WI38 (cell line): ENCODE data around the gene PKP2.

ENCODE experiments used
- H3K4me3 ChIP-seq: 2 replicates; pipeline ENCODE4 v1.5.1; 2011; ENCODE audit warnings: low read depth, mild to moderate bottlenecking, control low read depth, low read length
- CTCF ChIP-seq: IDR thresholded peaks from 2 replicates; pipeline ENCODE4 v1.5.1; 2012; ENCODE audit warnings: low read depth, mild to moderate bottlenecking, control low read depth, low read length

The PKP2 gene

DNA sequence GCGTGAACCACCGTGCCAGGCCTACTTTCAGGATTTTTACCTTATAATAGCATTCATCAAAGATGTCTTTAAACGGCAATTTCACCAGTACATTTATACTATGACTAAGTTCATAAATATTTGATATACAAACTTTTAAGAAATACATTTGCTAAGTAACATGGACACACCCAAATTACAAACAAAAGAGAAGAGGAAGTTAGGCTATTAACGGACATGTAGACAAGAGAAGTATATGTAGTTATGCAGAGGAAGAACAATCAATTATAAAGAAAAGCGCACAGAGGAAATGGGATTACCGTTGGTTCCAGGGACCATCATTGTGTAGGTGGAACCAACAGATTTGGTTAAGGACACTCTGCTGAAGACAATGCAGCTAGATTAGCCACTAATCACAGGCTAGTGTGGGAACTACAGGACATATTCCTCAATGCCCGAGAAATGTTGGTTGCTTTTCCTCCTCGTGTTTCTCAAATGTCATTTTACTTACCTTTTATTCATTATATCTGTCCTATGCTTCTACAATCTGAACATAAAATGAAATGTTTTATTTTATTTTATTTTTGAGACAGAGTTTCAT, 24.0 kb upstream of the PKP2 start:
- no peak for TF ChIP-seq CTCF
- H3K4me3 ChIP-seq: no peak overlapping the region

DNA sequence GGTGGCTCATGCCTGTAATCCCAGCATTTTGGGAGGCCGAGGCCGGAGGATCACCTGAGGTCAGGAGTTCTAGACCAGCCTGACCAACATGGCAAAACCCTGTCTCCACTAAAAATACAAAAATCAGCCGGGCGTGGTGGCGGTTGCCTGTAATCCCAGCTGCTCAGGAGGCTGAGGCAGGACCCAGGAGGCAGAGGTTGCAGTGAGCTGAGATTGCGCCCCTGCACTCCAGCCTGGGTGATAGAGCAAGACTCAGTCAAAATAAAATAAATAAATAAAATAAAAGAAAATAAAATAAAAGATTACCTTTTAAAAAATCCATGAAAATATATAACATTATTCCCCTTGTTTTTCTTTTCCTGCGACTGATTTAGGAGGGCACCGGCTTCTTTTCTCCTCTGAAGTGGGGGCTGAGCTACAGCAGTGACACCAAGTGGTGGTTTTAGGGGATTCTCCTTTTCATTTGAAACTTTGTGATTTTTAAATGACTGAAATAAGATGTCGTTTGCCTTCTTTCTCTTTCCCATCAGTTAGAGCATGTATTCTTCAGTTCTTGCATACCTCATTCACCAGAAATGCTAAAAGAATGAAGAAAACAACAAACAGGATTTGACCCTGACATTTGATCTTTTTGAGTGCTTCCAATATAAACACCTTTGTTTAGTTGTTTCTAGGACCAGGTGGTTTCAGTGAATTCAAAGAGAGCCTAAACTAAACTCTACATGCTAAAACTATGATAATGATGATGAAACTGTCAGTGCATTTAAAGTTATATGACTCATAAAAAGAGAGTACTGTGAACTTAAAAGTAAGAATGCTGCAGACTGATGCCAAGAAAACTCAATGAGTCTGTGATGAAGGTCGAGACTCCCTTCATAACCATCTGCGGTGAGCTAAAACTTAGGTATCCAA, 22.6 kb upstream of the PKP2 start:
- no peak for TF ChIP-seq CTCF
- H3K4me3 ChIP-seq: no peak overlapping the region

GRCh38 chr12:32917094-32917611, 20.6 kb upstream of the PKP2 start:
- no peak for TF ChIP-seq CTCF

GRCh38 chr12:32907898-32908476, 11.4 kb upstream of the PKP2 start:
- TF ChIP-seq CTCF: no peak
- H3K4me3 ChIP-seq: no peak overlapping the region

More at GRCh38 chr12:32917094-32917611, 20.6 kb upstream of the PKP2 start:
- H3K4me3 ChIP-seq: no peak overlapping the region

GRCh38 chr12:32907166-32907565, 10.6 kb upstream of the PKP2 start:
- H3K4me3 ChIP-seq: no peak overlapping the region
- no peak for TF ChIP-seq CTCF

DNA sequence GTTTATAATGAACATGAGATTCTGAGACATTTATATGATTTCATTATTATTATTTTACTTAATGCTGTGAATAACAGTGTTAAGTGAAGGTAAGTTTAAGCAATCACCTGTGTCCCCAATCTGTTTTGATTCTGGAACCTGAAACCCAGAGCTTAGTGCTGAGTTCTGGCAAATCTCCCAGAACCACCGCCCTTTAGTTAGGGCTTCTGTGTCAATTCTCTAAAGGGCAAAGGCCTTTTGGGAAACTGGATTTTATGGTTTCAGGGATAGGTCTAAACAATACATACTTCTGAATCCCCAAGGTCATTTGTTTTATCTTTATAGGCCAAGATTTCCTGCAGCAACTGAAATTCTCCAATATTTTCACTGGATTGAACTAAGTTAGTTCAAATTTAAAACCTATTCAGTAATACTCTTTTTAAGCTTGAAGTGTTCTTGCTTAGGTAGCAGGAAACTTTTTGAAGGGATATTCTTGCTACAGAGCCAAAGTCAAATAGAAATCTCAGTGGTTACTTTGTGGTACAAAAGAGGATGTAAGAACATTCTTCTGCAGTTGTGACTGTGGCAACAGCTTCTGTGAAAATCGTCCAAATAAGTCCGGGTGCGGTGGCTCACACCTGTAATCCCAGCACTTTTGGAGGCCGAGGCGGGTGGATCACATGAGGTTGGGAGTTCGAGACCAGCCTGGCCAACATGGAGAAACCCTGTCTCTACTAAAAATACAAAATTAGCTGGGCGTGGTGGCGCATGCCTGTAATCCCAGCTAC, 10.0 kb upstream of the PKP2 start:
- H3K4me3 ChIP-seq: no peak overlapping the region
- no peak for TF ChIP-seq CTCF
